ENCODE data around the gene NFATC4. TPM values are rescaled to one million over a fixed set of nuclear protein-coding genes. Genes with fewer than 3 reads are reported as not detected.

NFATC4 gene
- total and polyA plus RNA-seq, 2 experiments from 2014 or later: 84.8 to 96.9 TPM

DNA sequence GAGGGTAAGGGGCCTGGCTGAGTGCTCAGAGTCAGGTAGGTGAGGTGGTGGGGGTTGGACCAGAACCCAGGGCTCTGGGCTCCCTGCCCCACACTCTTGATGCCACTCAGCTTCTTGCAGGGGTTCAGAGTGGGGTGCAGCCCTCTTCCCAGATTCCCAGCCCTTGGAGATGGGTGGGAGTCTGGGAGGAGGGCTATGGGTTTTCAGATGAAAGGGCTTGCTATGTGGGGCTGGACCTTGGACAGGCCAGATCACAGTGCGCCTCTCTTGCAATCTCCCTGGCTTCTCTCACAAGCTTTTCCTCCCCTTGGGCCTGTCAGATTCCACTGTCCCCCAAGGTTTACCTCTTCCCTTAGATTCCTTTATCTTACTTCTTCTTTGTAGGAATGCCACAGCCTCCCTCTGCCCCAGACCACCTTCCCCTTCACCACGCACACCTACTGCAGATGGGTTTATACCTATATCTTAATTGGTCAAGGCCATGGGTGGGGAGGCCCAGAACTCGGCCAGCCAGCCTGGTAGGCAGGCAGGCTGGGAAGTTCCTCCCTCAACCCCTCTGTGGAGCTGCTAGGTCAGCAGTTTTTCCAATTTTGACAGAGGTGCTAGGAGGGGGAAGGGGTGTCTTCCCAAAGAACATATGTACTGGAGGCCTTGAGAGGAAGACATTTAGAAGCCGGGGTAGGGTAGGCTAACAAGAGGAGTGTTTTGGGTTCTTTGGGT lies 32.2 kb downstream of the NFATC4 start:
- H3K27ac ChIP-seq: no peak overlapping the region
- H3K27me3 ChIP-seq (replicated peaks; ENCODE audit: insufficient read depth): no peaks in the 10 kb centered on the region
- H3K4me1 ChIP-seq (ENCODE audit: insufficient read depth): peaks cover 18% of the 10 kb centered on the region
- no peaks in the 10 kb centered on the region for H3K9me2 ChIP-seq (ENCODE audit: insufficient read depth)
- H3K36me3 ChIP-seq (ENCODE audit: low read depth): no peaks in the 10 kb centered on the region
- H3K4me2 ChIP-seq (ENCODE audit: unreplicated experiment): peak overlapping the region; percentile 77
- TF ChIP-seq EZH2 (IDR thresholded peaks at IDR 0.05; ENCODE audit: insufficient read depth, poor library complexity, severe bottlenecking) (no peak), EZH2phosphoT487 (IDR thresholded peaks at IDR 0.05; ENCODE audit: insufficient read depth, low read depth) (no peak)
- H3K4me3 ChIP-seq: peak overlapping the region; percentile 76; the same call in 1 of the 2 replicates
- no peak overlapping the region for H3K9ac ChIP-seq
- H3K9me3 ChIP-seq (ENCODE audit: low read depth): no peaks in the 10 kb centered on the region
- DNase-seq: no peak
- in situ Hi-C loops (cut with MboI): no loop called here
- H3K79me2 ChIP-seq (ENCODE audit: insufficient read depth): no peaks in the 10 kb centered on the region
- no peaks in the 10 kb centered on the region for H4K20me1 ChIP-seq (ENCODE audit: insufficient read depth)
- 40 to 49% methylated on average over 4 of the region's 4 CpGs for WGBS, 2 experiments (ENCODE audit: low coverage in 1 of 2, low lambda C conversion rate in 2 of 2, missing lambda C conversion rate in 2 of 2)
- H2AFZ ChIP-seq: no peak overlapping the region
- peaks cover 12% of the 10 kb centered on the region for H3F3A ChIP-seq (ENCODE audit: insufficient read depth)

DNA sequence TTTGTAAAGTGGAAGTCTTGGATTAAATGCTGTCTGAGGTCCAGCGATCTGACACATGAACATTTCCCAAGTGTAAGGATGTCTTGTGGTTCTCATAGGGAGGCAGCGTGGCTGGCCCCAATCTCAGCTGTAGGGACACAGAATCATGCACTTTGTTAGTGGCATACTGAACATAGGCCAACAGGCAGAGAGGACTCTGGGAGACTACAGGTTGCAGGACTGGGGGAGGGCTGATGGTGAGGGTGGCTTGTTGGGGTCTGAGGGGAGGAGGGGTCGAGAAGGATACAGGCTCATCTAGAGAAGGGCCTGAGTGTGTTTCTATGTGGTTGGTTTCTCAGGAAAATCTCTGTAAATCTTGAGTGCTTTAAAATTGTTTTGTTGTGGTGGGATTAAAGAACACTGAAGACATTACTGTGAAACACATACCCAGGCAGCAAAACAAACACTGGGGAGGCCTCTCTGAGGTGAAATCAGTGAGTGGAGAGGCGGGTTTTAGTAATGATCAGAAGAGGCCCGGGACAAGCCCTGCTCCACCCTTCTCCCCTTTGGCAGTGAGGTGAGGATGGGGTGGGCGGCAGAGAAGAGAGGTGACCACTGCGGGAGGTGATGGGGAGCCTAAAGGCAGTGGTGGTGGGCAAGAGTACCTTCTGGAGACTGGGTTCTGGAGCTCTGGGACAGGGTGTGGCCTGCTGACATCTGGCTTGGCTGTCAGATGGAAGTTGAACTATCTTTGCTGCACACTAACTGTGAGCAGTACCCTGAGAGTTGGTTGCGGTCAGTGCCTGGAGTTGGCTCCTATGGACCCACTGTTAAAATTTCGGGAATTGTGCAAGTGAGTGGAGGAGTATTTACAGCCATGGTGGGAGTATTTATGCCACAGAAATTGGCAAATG lies 34.1 kb downstream of the NFATC4 start:
- no peak overlapping the region for H3K4me3 ChIP-seq
- no peak for TF ChIP-seq EZH2phosphoT487 (IDR thresholded peaks at IDR 0.05; ENCODE audit: insufficient read depth, low read depth)
- TF ChIP-seq EZH2 (IDR thresholded peaks at IDR 0.05; ENCODE audit: insufficient read depth, poor library complexity, severe bottlenecking): no peak
- H3K4me2 ChIP-seq (ENCODE audit: unreplicated experiment): no peak overlapping the region
- H3K79me2 ChIP-seq (ENCODE audit: insufficient read depth): no peaks in the 10 kb centered on the region
- no peak overlapping the region for H3K9ac ChIP-seq
- H3F3A ChIP-seq (ENCODE audit: insufficient read depth): peaks cover 12% of the 10 kb centered on the region
- H4K20me1 ChIP-seq (ENCODE audit: insufficient read depth): no peaks in the 10 kb centered on the region
- H3K4me1 ChIP-seq (ENCODE audit: insufficient read depth): peaks cover 10% of the 10 kb centered on the region
- H3K27ac ChIP-seq: no peak overlapping the region
- H3K9me2 ChIP-seq (ENCODE audit: insufficient read depth): no peaks in the 10 kb centered on the region
- no peaks in the 10 kb centered on the region for H3K36me3 ChIP-seq (ENCODE audit: low read depth)
- WGBS, 2 experiments (ENCODE audit: low coverage in 1 of 2, low lambda C conversion rate in 2 of 2, missing lambda C conversion rate in 2 of 2): 62 to 66% methylated on average over 9 of the region's 9 CpGs
- no peaks in the 10 kb centered on the region for H3K9me3 ChIP-seq (ENCODE audit: low read depth)
- no peak overlapping the region for H2AFZ ChIP-seq
- H3K27me3 ChIP-seq (replicated peaks; ENCODE audit: insufficient read depth): no peaks in the 10 kb centered on the region
- in situ Hi-C loops (cut with MboI): no loop called here
- DNase-seq: no peak

DNA sequence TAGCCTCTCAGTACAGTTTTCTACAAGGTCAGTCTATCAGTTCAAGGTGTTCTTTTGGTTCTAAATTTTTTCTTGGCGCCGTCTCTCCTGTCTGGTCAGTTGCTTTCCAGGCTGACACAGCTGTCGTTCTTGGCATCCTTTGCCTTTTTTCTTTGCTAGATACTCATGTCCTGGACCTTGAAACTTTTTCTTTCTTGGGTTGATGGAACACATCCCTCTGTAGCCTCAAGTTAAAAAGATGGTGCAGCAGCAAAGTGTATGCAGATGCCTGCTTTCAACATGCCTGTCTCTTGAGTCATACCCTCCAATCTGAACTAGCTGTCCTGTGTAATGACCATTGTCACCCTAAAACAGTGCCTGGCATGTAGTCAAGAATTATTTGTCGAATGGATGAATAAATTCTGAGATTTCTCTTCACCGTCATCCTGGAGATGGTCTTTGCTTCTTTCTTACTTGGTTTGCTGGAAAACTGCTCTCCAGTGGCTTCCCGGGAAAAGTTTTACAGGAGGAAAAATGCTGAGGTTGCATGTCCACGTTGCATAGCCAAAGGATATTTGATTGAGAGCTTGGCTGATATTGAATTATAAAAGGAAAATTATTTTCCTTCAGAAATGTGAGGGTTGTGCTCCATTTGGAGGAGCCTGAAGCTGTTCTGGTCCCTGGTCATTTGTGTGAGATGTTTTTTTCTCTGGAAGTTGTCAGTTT lies 35.5 kb downstream of the NFATC4 start:
- Histone ChIP-seq H4K20me1 (ENCODE audit: insufficient read depth) (no peaks in the 10 kb centered on the region), H3K79me2 (ENCODE audit: insufficient read depth) (no peaks in the 10 kb centered on the region), H3K9ac (no peak overlapping the region), H3K9me3 (ENCODE audit: low read depth) (no peaks in the 10 kb centered on the region), H3K4me2 (ENCODE audit: unreplicated experiment) (no peak overlapping the region), H3K9me2 (ENCODE audit: insufficient read depth) (no peaks in the 10 kb centered on the region), H3K4me3 (no peak overlapping the region), H3K27ac (no peak overlapping the region), H3F3A (ENCODE audit: insufficient read depth) (peaks cover 12% of the 10 kb centered on the region), H3K27me3 (replicated peaks; ENCODE audit: insufficient read depth) (no peaks in the 10 kb centered on the region), H3K36me3 (ENCODE audit: low read depth) (no peaks in the 10 kb centered on the region), H2AFZ (no peak overlapping the region), H3K4me1 (ENCODE audit: insufficient read depth) (peaks cover 10% of the 10 kb centered on the region)
- DNase-seq: peak; percentile 46
- in situ Hi-C loops (cut with MboI): no loop called here
- 29 to 31% methylated on average over 7 of the region's 7 CpGs for WGBS, 2 experiments (ENCODE audit: low coverage in 1 of 2, low lambda C conversion rate in 2 of 2, missing lambda C conversion rate in 2 of 2)
- TF ChIP-seq EZH2phosphoT487 (IDR thresholded peaks at IDR 0.05; ENCODE audit: insufficient read depth, low read depth) (no peak), EZH2 (IDR thresholded peaks at IDR 0.05; ENCODE audit: insufficient read depth, poor library complexity, severe bottlenecking) (no peak)

DNA sequence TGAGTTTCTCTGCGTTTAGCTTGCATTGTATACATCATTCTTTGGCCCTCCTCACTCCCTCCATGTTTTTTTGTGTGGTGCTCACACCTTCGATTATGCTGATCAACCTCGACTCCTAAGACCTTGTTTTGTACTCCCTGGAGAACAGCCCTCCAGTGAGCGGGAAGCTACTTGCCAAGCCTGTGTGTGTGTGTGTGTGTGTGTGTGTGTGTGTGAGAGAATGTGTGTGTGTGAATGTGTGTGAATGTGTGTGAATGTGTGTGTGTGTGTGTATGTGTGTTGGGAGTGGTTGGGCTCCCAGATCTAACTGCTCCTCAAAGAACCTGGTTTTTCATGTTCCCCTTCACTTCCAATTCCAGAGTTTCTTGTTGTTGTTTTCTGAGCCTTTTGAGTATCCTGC lies 36.8 kb downstream of the NFATC4 start:
- Histone ChIP-seq H3K27ac (no peak overlapping the region), H3F3A (ENCODE audit: insufficient read depth) (peaks cover 12% of the 10 kb centered on the region), H3K9me3 (ENCODE audit: low read depth) (no peaks in the 10 kb centered on the region), H3K4me1 (ENCODE audit: insufficient read depth) (peaks cover 10% of the 10 kb centered on the region), H3K27me3 (replicated peaks; ENCODE audit: insufficient read depth) (no peaks in the 10 kb centered on the region), H3K9me2 (ENCODE audit: insufficient read depth) (no peaks in the 10 kb centered on the region), H3K79me2 (ENCODE audit: insufficient read depth) (no peaks in the 10 kb centered on the region), H3K9ac (no peak overlapping the region), H3K36me3 (ENCODE audit: low read depth) (no peaks in the 10 kb centered on the region), H4K20me1 (ENCODE audit: insufficient read depth) (no peaks in the 10 kb centered on the region), H3K4me2 (ENCODE audit: unreplicated experiment) (no peak overlapping the region), H3K4me3 (no peak overlapping the region), H2AFZ (no peak overlapping the region)
- 63 to 66% methylated on average over 4 of the region's 4 CpGs for WGBS, 2 experiments (ENCODE audit: low coverage in 1 of 2, low lambda C conversion rate in 2 of 2, missing lambda C conversion rate in 2 of 2)
- TF ChIP-seq EZH2 (IDR thresholded peaks at IDR 0.05; ENCODE audit: insufficient read depth, poor library complexity, severe bottlenecking) (no peak), EZH2phosphoT487 (IDR thresholded peaks at IDR 0.05; ENCODE audit: insufficient read depth, low read depth) (no peak)
- DNase-seq: no peak
- in situ Hi-C loops (cut with MboI): no loop called here
